ENCODE measurements around the gene SPEN. TPM values are rescaled to one million over a fixed set of nuclear protein-coding genes. Genes with fewer than 3 reads are reported as not detected.
"Not testable (repeated sequence)": the region's sequence is repeated elsewhere in the genome, so short reads cannot be mapped to it uniquely, and the experiment has no call there.

The SPEN gene
- total RNA-seq, 2 donors from 2014 or later: 27.8 to 38.9 TPM

DNA sequence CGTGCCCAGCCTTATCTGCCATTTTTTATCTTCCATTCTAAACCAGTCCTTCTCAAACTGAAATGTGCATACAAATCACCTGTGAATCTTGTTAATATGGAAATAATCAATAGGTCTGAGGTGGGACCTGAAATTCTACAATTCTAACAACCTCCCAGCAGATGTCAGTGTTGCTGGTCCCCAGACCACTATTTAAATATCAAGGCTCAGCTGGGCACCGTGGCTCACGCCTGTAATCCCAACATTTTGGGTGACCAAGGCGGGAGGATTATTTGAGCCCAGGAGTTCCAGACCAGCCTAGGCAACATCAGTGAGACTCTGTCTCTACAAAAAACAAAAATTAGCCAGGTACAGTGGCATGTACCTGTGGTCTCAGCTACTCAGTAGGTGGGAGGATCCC, 44.1 kb upstream of the SPEN start:
- peak in 1 of 4 donors; percentile 39 for DNase-seq
- Histone ChIP-seq H3K36me3 (replicated peaks in 1 of 2; ENCODE audit: insufficient read depth in 1 of 2, low read depth in 2 of 2) (no peaks in the 10 kb centered on the region), H3K27ac (no peak overlapping the region), H3K4me1 (peaks cover 27% of the 10 kb centered on the region), H3K4me3 (no peak overlapping the region), H3K27me3 (no peaks in the 10 kb centered on the region), H3K9me3 (no peaks in the 10 kb centered on the region)
- 25 to 26% methylated on average over 4 of the region's 4 CpGs for WGBS, 2 donors
- TF ChIP-seq, protein P1, sequence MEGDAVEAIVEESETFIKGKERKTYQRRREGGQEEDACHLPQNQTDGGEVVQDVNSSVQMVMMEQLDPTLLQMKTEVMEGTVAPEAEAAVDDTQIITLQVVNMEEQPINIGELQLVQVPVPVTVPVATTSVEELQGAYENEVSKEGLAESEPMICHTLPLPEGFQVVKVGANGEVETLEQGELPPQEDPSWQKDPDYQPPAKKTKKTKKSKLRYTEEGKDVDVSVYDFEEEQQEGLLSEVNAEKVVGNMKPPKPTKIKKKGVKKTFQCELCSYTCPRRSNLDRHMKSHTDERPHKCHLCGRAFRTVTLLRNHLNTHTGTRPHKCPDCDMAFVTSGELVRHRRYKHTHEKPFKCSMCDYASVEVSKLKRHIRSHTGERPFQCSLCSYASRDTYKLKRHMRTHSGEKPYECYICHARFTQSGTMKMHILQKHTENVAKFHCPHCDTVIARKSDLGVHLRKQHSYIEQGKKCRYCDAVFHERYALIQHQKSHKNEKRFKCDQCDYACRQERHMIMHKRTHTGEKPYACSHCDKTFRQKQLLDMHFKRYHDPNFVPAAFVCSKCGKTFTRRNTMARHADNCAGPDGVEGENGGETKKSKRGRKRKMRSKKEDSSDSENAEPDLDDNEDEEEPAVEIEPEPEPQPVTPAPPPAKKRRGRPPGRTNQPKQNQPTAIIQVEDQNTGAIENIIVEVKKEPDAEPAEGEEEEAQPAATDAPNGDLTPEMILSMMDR (IDR thresholded peaks at IDR 0.05): peak in 6 of 7 experiments; percentile 24 to 53 (median 42)
- TF ChIP-seq POLR2A (IDR thresholded peaks at IDR 0.05): no peak
- intact Hi-C loops (cut with DNase I): no loop called here
- ATAC-seq: no peak

DNA sequence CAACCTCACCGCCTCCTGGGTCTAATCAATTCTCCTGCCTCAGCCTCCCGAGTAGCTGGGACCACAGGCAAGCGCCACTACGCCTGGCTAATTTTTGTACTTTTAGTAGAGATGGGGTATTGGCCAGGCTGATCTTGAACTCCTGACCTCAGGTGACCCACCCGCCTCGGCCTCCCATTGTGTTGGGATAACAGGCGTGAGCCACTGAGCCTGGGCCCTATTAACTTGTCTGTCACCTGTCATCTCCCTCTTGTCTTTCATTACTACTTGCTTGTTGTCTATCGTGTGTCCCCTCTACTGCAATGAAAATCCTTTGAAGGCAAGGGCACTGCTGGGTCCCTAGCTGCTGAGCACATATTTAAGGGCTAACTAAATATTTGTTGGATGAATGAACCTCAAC, 43.4 kb upstream of the SPEN start:
- Histone ChIP-seq H3K4me3 (no peak overlapping the region), H3K9me3 (no peaks in the 10 kb centered on the region), H3K27ac (no peak overlapping the region), H3K4me1 (peaks cover 21% of the 10 kb centered on the region), H3K36me3 (replicated peaks in 1 of 2; ENCODE audit: insufficient read depth in 1 of 2, low read depth in 2 of 2) (no peaks in the 10 kb centered on the region), H3K27me3 (no peaks in the 10 kb centered on the region)
- intact Hi-C loops (cut with DNase I): no loop called here
- ATAC-seq: no peak
- 86 to 89% methylated on average over 8 of the region's 8 CpGs for WGBS, 2 donors
- TF ChIP-seq, protein P1 (IDR thresholded peaks at IDR 0.05): no peak
- TF ChIP-seq POLR2A (IDR thresholded peaks at IDR 0.05): no peak
- no peak for DNase-seq

- DNase-seq: no peak
- intact Hi-C loops (cut with DNase I): no loop called here
- H3K36me3 ChIP-seq (replicated peaks in 1 of 2; ENCODE audit: insufficient read depth in 1 of 2, low read depth in 2 of 2): no peaks in the 10 kb centered on the region
- ATAC-seq: no peak
- H3K4me1 ChIP-seq: no peaks in the 10 kb centered on the region
- H3K4me3 ChIP-seq: no peak overlapping the region
- no peaks in the 10 kb centered on the region for H3K9me3 ChIP-seq
- H3K27me3 ChIP-seq: no peaks in the 10 kb centered on the region
- no peak overlapping the region for H3K27ac ChIP-seq
- 86 to 89% methylated on average over 10 of the region's 10 CpGs for WGBS, 2 donors
- no peak for TF ChIP-seq POLR2A (IDR thresholded peaks at IDR 0.05)
- TF ChIP-seq, protein P1 (IDR thresholded peaks at IDR 0.05): no peak
Measured at GRCh38 chr1:15807121-15807520, 40.4 kb upstream of the SPEN start.

- H3K4me3 ChIP-seq; H3K36me3 ChIP-seq (replicated peaks in 1 of 2; ENCODE audit: insufficient read depth in 1 of 2, low read depth in 2 of 2); H3K9me3 ChIP-seq; ATAC-seq; H3K27ac ChIP-seq; DNase-seq; intact Hi-C loops (cut with DNase I); H3K4me1 ChIP-seq; H3K27me3 ChIP-seq: not testable (repeated sequence)
- WGBS, 2 donors: 85 to 89% methylated on average over 11 of the region's 11 CpGs
Measured at GRCh38 chr1:15807549-15807948, 40.0 kb upstream of the SPEN start, which contains the start of gene UQCRHL. UQCRHL (minus strand) TSS chr1:15807649; CDS start chr1:15807649, 0 bp downstream.

- intact Hi-C loops (cut with DNase I): no loop called here
- no peaks in the 10 kb centered on the region for H3K36me3 ChIP-seq (replicated peaks in 1 of 2; ENCODE audit: insufficient read depth in 1 of 2, low read depth in 2 of 2)
- TF ChIP-seq POLR2A (IDR thresholded peaks at IDR 0.05): no peak
- TF ChIP-seq, protein P1 (IDR thresholded peaks at IDR 0.05): no peak
- H3K27ac ChIP-seq: no peak overlapping the region
- no peak overlapping the region for H3K4me3 ChIP-seq
- H3K9me3 ChIP-seq: no peaks in the 10 kb centered on the region
- no peaks in the 10 kb centered on the region for H3K27me3 ChIP-seq
- DNase-seq (no peak), ATAC-seq (no peak)
- WGBS, 2 donors: 71 to 94% methylated on average over 1 of the region's 1 CpG
- H3K4me1 ChIP-seq: no peaks in the 10 kb centered on the region
Measured at GRCh38 chr1:15808955-15809354, 38.6 kb upstream of the SPEN start.
